ENCODE results near the gene CFD.

Gene CFD

GRCh38 chr19:892243-892893 is 32.9 kb downstream of the CFD start:
- Mint-ChIP-seq H3K4me1 (ENCODE audit: low read depth) (peaks cover 11% of the 10 kb centered on the region), H3K27ac (peak overlapping the region; percentile 87), H3K27me3 (ENCODE audit: low read depth) (no peaks in the 10 kb centered on the region), H3K36me3 (ENCODE audit: low read depth) (peaks cover 11% of the 10 kb centered on the region), H3K4me3 (peak overlapping the region; percentile 86), H3K9me3 (no peaks in the 10 kb centered on the region)

GRCh38 chr19:892894-893689 is 33.6 kb downstream of the CFD start, which contains the start of the genes MED16 and RNU6-9:
Gene MED16, minus strand, starts transcription at chr19:893187. Its CDS starts 2,056 bp downstream, at chr19:891131.
Gene RNU6-9, plus strand, starts transcription at chr19:893484.
- H3K4me3 Mint-ChIP-seq, result peak within 1 kb of the TSS; percentile 93
- H3K27ac Mint-ChIP-seq, result peak within 1 kb of the TSS; percentile 96

GRCh38 chr19:896434-896833 is 37.0 kb downstream of the CFD start:
- H3K9me3 Mint-ChIP-seq, result no peaks in the 10 kb centered on the region
- H3K4me1 Mint-ChIP-seq (ENCODE audit: low read depth), result peaks cover 12% of the 10 kb centered on the region
- no peak overlapping the region for H3K27ac Mint-ChIP-seq
- H3K27me3 Mint-ChIP-seq (ENCODE audit: low read depth), result no peaks in the 10 kb centered on the region
- H3K4me3 Mint-ChIP-seq, result no peak overlapping the region
- peaks cover 10% of the 10 kb centered on the region for H3K36me3 Mint-ChIP-seq (ENCODE audit: low read depth)

More at GRCh38 chr19:892894-893689, 33.6 kb downstream of the CFD start, which contains the start of the genes MED16 and RNU6-9:
- H3K36me3 Mint-ChIP-seq (ENCODE audit: low read depth), result peaks cover 11% of the 10 kb centered on the region
- peaks cover 13% of the 10 kb centered on the region for H3K4me1 Mint-ChIP-seq (ENCODE audit: low read depth)
- no peaks in the 10 kb centered on the region for H3K27me3 Mint-ChIP-seq (ENCODE audit: low read depth)
- no peaks in the 10 kb centered on the region for H3K9me3 Mint-ChIP-seq

GRCh38 chr19:896999-897398 is 37.5 kb downstream of the CFD start:
- Mint-ChIP-seq H3K27ac (no peak overlapping the region), H3K4me1 (ENCODE audit: low read depth) (peaks cover 12% of the 10 kb centered on the region), H3K36me3 (ENCODE audit: low read depth) (peaks cover 10% of the 10 kb centered on the region), H3K27me3 (ENCODE audit: low read depth) (no peaks in the 10 kb centered on the region), H3K4me3 (no peak overlapping the region), H3K9me3 (no peaks in the 10 kb centered on the region)

- Mint-ChIP-seq H3K27ac (no peak overlapping the region), H3K27me3 (ENCODE audit: low read depth) (no peaks in the 10 kb centered on the region), H3K4me1 (ENCODE audit: low read depth) (peaks cover 11% of the 10 kb centered on the region), H3K36me3 (ENCODE audit: low read depth) (peaks cover 10% of the 10 kb centered on the region), H3K9me3 (no peaks in the 10 kb centered on the region), H3K4me3 (no peak overlapping the region)
Observed at GRCh38 chr19:897442-898039, 38.1 kb downstream of the CFD start.

- no peaks in the 10 kb centered on the region for H3K9me3 Mint-ChIP-seq
- no peak overlapping the region for H3K27ac Mint-ChIP-seq
- no peaks in the 10 kb centered on the region for H3K27me3 Mint-ChIP-seq (ENCODE audit: low read depth)
- peaks cover 5% of the 10 kb centered on the region for H3K36me3 Mint-ChIP-seq (ENCODE audit: low read depth)
- H3K4me3 Mint-ChIP-seq, result no peak overlapping the region
- peaks cover 5% of the 10 kb centered on the region for H3K4me1 Mint-ChIP-seq (ENCODE audit: low read depth)
Observed at GRCh38 chr19:898663-899062, 39.2 kb downstream of the CFD start.

- no peaks in the 10 kb centered on the region for H3K27me3 Mint-ChIP-seq (ENCODE audit: low read depth)
Observed at GRCh38 chr19:899336-900042, 40.0 kb downstream of the CFD start.

GRCh38 chr19:900043-900301 is 40.5 kb downstream of the CFD start:
- H3K4me1 Mint-ChIP-seq (ENCODE audit: low read depth), result peaks cover 11% of the 10 kb centered on the region
- H3K27ac Mint-ChIP-seq, result no peak overlapping the region
- peaks cover 13% of the 10 kb centered on the region for H3K36me3 Mint-ChIP-seq (ENCODE audit: low read depth)
- no peaks in the 10 kb centered on the region for H3K9me3 Mint-ChIP-seq
- no peaks in the 10 kb centered on the region for H3K27me3 Mint-ChIP-seq (ENCODE audit: low read depth)
- H3K4me3 Mint-ChIP-seq, result no peak overlapping the region

More at GRCh38 chr19:899336-900042, 40.0 kb downstream of the CFD start:
- no peak overlapping the region for H3K4me3 Mint-ChIP-seq
- no peak overlapping the region for H3K27ac Mint-ChIP-seq
- H3K4me1 Mint-ChIP-seq (ENCODE audit: low read depth), result peaks cover 10% of the 10 kb centered on the region
- H3K36me3 Mint-ChIP-seq (ENCODE audit: low read depth), result peaks cover 11% of the 10 kb centered on the region
- H3K9me3 Mint-ChIP-seq, result no peaks in the 10 kb centered on the region

GRCh38 chr19:900302-901111 is 41.0 kb downstream of the CFD start:
- H3K9me3 Mint-ChIP-seq, result no peaks in the 10 kb centered on the region

GRCh38 chr19:901216-902092 is 42.0 kb downstream of the CFD start:
- Mint-ChIP-seq H3K27me3 (ENCODE audit: low read depth) (no peaks in the 10 kb centered on the region), H3K27ac (no peak overlapping the region), H3K36me3 (ENCODE audit: low read depth) (peaks cover 10% of the 10 kb centered on the region), H3K4me1 (ENCODE audit: low read depth) (peaks cover 12% of the 10 kb centered on the region), H3K4me3 (no peak overlapping the region), H3K9me3 (no peaks in the 10 kb centered on the region)

More at GRCh38 chr19:900302-901111, 41.0 kb downstream of the CFD start:
- Mint-ChIP-seq H3K4me1 (ENCODE audit: low read depth) (peaks cover 11% of the 10 kb centered on the region), H3K27me3 (ENCODE audit: low read depth) (no peaks in the 10 kb centered on the region), H3K27ac (peak overlapping the region; percentile 26), H3K36me3 (ENCODE audit: low read depth) (peaks cover 13% of the 10 kb centered on the region), H3K4me3 (no peak overlapping the region)

GRCh38 chr19:902093-902370 is 42.6 kb downstream of the CFD start:
- Mint-ChIP-seq H3K4me3 (no peak overlapping the region), H3K9me3 (no peaks in the 10 kb centered on the region), H3K27me3 (ENCODE audit: low read depth) (no peaks in the 10 kb centered on the region), H3K36me3 (ENCODE audit: low read depth) (peaks cover 10% of the 10 kb centered on the region), H3K4me1 (ENCODE audit: low read depth) (peaks cover 16% of the 10 kb centered on the region), H3K27ac (no peak overlapping the region)

- Mint-ChIP-seq H3K9me3 (no peaks in the 10 kb centered on the region), H3K4me3 (no peak overlapping the region), H3K4me1 (ENCODE audit: low read depth) (peaks cover 16% of the 10 kb centered on the region), H3K27ac (no peak overlapping the region), H3K36me3 (ENCODE audit: low read depth) (peaks cover 10% of the 10 kb centered on the region), H3K27me3 (ENCODE audit: low read depth) (no peaks in the 10 kb centered on the region)
Observed at GRCh38 chr19:902446-903226, 43.2 kb downstream of the CFD start.

Measured in T-helper 1 cell treated with Interleukin-12 subunit alpha and Interleukin-12 subunit beta and Interleukin-4 antibody, amounts not matched to agents 30 μg/mL and 1 μg/mL, for 36 hours (primary cell).